Cortex of kidney (tissue), 1 donor: Measurements from ENCODE around the gene MPHOSPH10.
"Not testable (repeated sequence)": the region's sequence is repeated elsewhere in the genome, so short reads cannot be mapped to it uniquely, and the experiment has no call there.

Source experiments
- DNase-seq: peaks from one replicate; lab custom pipeline; 2025; lab: John Stamatoyannopoulos, UW

The MPHOSPH10 gene

GRCh38 chr2:71130152-71130904 is at the start of gene MPHOSPH10, which contains the start of gene MCEE:
Gene MPHOSPH10, plus strand, starts transcription at chr2:71130634. Its CDS starts 32 bp downstream, at chr2:71130666.
Gene MCEE, minus strand, starts transcription at chr2:71130229. Its CDS starts 10 bp downstream, at chr2:71130219.
- peak; percentile 52 for DNase-seq

GRCh38 chr2:71082402-71083252 is 47.8 kb upstream of the MPHOSPH10 start:
- DNase-seq = no peak

- DNase-seq = not testable (repeated sequence)
Measured at GRCh38 chr2:71083297-71083696, 47.1 kb upstream of the MPHOSPH10 start.

GRCh38 chr2:71083752-71084312 is 46.6 kb upstream of the MPHOSPH10 start:
- DNase-seq = not testable (repeated sequence)

GRCh38 chr2:71085325-71086003 is 45.0 kb upstream of the MPHOSPH10 start:
- DNase-seq = not testable (repeated sequence)

- not testable (repeated sequence) for DNase-seq
Measured at GRCh38 chr2:71089475-71089874, 41.0 kb upstream of the MPHOSPH10 start.

- not testable (repeated sequence) for DNase-seq
Measured at GRCh38 chr2:71091808-71092207, 38.6 kb upstream of the MPHOSPH10 start.

GRCh38 chr2:71092491-71093260 is 37.8 kb upstream of the MPHOSPH10 start:
- not testable (repeated sequence) for DNase-seq

GRCh38 chr2:71100195-71100964 is 30.1 kb upstream of the MPHOSPH10 start:
- DNase-seq = no peak

- DNase-seq = no peak
Measured at GRCh38 chr2:71101656-71102055, 28.8 kb upstream of the MPHOSPH10 start.

- no peak for DNase-seq
Measured at GRCh38 chr2:71102981-71103681, 27.3 kb upstream of the MPHOSPH10 start.

- no peak for DNase-seq
Measured at GRCh38 chr2:71103809-71104208, 26.6 kb upstream of the MPHOSPH10 start.

- DNase-seq = not testable (repeated sequence)
Measured at GRCh38 chr2:71106463-71106862, 24.0 kb upstream of the MPHOSPH10 start.

GRCh38 chr2:71108091-71108490 is 22.3 kb upstream of the MPHOSPH10 start:
- no peak for DNase-seq

- no peak for DNase-seq
Measured at GRCh38 chr2:71113843-71114242, 16.6 kb upstream of the MPHOSPH10 start.

GRCh38 chr2:71117063-71117462 is 13.4 kb upstream of the MPHOSPH10 start:
- no peak for DNase-seq

- no peak for DNase-seq
Measured at GRCh38 chr2:71120195-71120594, 10.2 kb upstream of the MPHOSPH10 start.

- DNase-seq = no peak
Measured at GRCh38 chr2:71121479-71121878, 9.0 kb upstream of the MPHOSPH10 start.

GRCh38 chr2:71122387-71123298 is 7.8 kb upstream of the MPHOSPH10 start:
- no peak for DNase-seq
